Body of pancreas (tissue), 4 donors: ENCODE measurements around the gene AUTS2. TPM values are rescaled to one million over a fixed set of nuclear protein-coding genes. Genes with fewer than 3 reads are reported as not detected.

ENCODE experiments used
- ATAC-seq: fragments of 150-250 bp; one replicate; pipeline ENCODE4 v1.9.1; 2016
- DNase-seq, 4 donors: peaks; one replicate each; pipeline ENCODE4 v3.0.0-alpha.2; 2019
- H3K27ac ChIP-seq, 4 donors: fragments of 200-600 bp; sonication (generic); 1 replicate in 3 of 4; 2 replicates in 1 of 4; pipeline versions ENCODE4 v1.5.1 to v1.6.1; 2016 to 2019; ENCODE audit warnings: mild to moderate bottlenecking in 1 of 4, mixed read lengths in 1 of 4, moderate library complexity in 1 of 4
- H3K27me3 ChIP-seq, 2 donors: fragments of 200-600 bp; sonication (generic); one replicate each; pipeline ENCODE4 v1.6.0; 2016; ENCODE audit warnings: mild to moderate bottlenecking in 1 of 2
- H3K36me3 ChIP-seq, 2 donors: fragments of 200-600 bp; sonication (generic); replicated peaks in 1 of 2; 2 replicates each; pipeline ENCODE4 v1.5.1; 2016; ENCODE audit warnings: low read depth in 2 of 2; ENCODE audit not compliant: insufficient read depth in 1 of 2
- H3K4me1 ChIP-seq: fragments of 200-600 bp; sonication (generic); one replicate; pipeline ENCODE4 v1.6.0; 2016
- H3K4me3 ChIP-seq, 2 donors: fragments of 200-600 bp; sonication (generic); 1 replicate in 1 of 2; 2 replicates in 1 of 2; pipeline ENCODE4 v1.5.1; 2016 to 2019
- H3K9me3 ChIP-seq, 3 donors: fragments of 200-600 bp; sonication (generic); 1 replicate in 2 of 3; 2 replicates in 1 of 3; pipeline ENCODE4 v1.5.1; 2016
- CTCF ChIP-seq, 7 experiments: fragments of 450-650 bp in 4 of 7; fragments of 200-600 bp in 3 of 7; sonication (generic) in 3 of 7; IDR thresholded peaks; one replicate each; pipeline ENCODE4 v1.5.1; 2016 to 2019; ENCODE audit warnings: antibody characterized with exemption in 7 of 7
- POLR2A ChIP-seq, 3 donors: fragments of 450-650 bp; IDR thresholded peaks; one replicate each; pipeline ENCODE4 v1.6.1; 2016; ENCODE audit warnings: antibody characterized with exemption in 3 of 3, mild to moderate bottlenecking in 2 of 3
- WGBS, 2 donors: methylation state at CpG; one replicate each; pipeline ENCODE4 v1.1.5; 2017; 5-methylcytosine and 5-hydroxymethylcytosine counted together
- intact Hi-C: fragments of 100-400 bp; cut with DNase I; formaldehyde crosslinking; loops from one replicate; pipeline ENCODE4 v1.15.1; 2023
- total RNA-seq, 2 donors: library from RNA; depleted of rRNA; stranded (reverse); fragments of >200 nt; gene quantifications; one replicate each; pipeline ENCODE4 v1.1.0, GENCODE V29; 2016

The AUTS2 gene
- total RNA-seq, 2 donors from 2014 or later, result 11.7 to 18.5 TPM

- no peak for TF ChIP-seq POLR2A (IDR thresholded peaks at IDR 0.05)
- no peak for TF ChIP-seq CTCF (IDR thresholded peaks at IDR 0.05)
- intact Hi-C loops, result no loop called here
- Histone ChIP-seq H3K4me1 (peaks cover 12% of the 10 kb centered on the region), H3K9me3 (no peaks in the 10 kb centered on the region), H3K27me3 (no peaks in the 10 kb centered on the region), H3K27ac (no peak overlapping the region), H3K4me3 (no peak overlapping the region), H3K36me3 (no peaks in the 10 kb centered on the region)
- DNase-seq (peak in 3 of 4 donors; percentile 6 to 60 (median 25)), ATAC-seq (no peak)
- WGBS, 2 donors, result 10 to 15% methylated on average over 6 of the region's 6 CpGs
Measured at GRCh38 chr7:69962186-69963065, 364.2 kb downstream of the AUTS2 start.

- peaks cover 12% of the 10 kb centered on the region for H3K4me1 ChIP-seq
- H3K27me3 ChIP-seq, result no peaks in the 10 kb centered on the region
- no peak for DNase-seq
- H3K9me3 ChIP-seq, result no peaks in the 10 kb centered on the region
- WGBS, 2 donors, result 67 to 85% methylated on average over 2 of the region's 2 CpGs
- intact Hi-C loops, result no loop called here
- H3K4me3 ChIP-seq, result no peak overlapping the region
- no peak for TF ChIP-seq CTCF (IDR thresholded peaks at IDR 0.05)
- no peak for TF ChIP-seq POLR2A (IDR thresholded peaks at IDR 0.05)
- H3K27ac ChIP-seq, result no peak overlapping the region
- ATAC-seq, result no peak
- H3K36me3 ChIP-seq, result no peaks in the 10 kb centered on the region
Measured at GRCh38 chr7:69963393-69963792, 365.1 kb downstream of the AUTS2 start.

GRCh38 chr7:69966766-69967591 is 368.7 kb downstream of the AUTS2 start:
- Histone ChIP-seq H3K9me3 (no peaks in the 10 kb centered on the region), H3K36me3 (no peaks in the 10 kb centered on the region), H3K4me1 (peaks cover 10% of the 10 kb centered on the region), H3K4me3 (no peak overlapping the region), H3K27ac (peak overlapping the region in 1 of 4 donors; percentile 9), H3K27me3 (no peaks in the 10 kb centered on the region)
- ATAC-seq (no peak), DNase-seq (peak in 3 of 4 donors; percentile 7 to 19 (median 13))
- intact Hi-C loops, result no loop called here
- TF ChIP-seq CTCF (IDR thresholded peaks at IDR 0.05) (no peak), POLR2A (IDR thresholded peaks at IDR 0.05) (no peak)
- WGBS, 2 donors, result 50 to 58% methylated on average over 8 of the region's 8 CpGs

GRCh38 chr7:69967689-69968450 is 369.6 kb downstream of the AUTS2 start:
- no peak for ATAC-seq
- DNase-seq, result no peak
- H3K36me3 ChIP-seq, result no peaks in the 10 kb centered on the region
- H3K9me3 ChIP-seq, result no peaks in the 10 kb centered on the region
- no peak for TF ChIP-seq POLR2A (IDR thresholded peaks at IDR 0.05)
- TF ChIP-seq CTCF (IDR thresholded peaks at IDR 0.05), result no peak
- peak overlapping the region in 2 of 4 donors; percentile 6 to 9 for H3K27ac ChIP-seq
- intact Hi-C loops, result no loop called here
- H3K4me3 ChIP-seq, result no peak overlapping the region
- H3K27me3 ChIP-seq, result no peaks in the 10 kb centered on the region
- peaks cover 1% of the 10 kb centered on the region for H3K4me1 ChIP-seq
- WGBS, 2 donors, result 35 to 55% methylated on average over 3 of the region's 3 CpGs
